ENCODE results near the gene MGST3. TPM values are rescaled to one million over a fixed set of nuclear protein-coding genes. Genes with fewer than 3 reads are reported as not detected.
A peak's percentile ranks its signal among the peaks of the same experiment; 100 is the strongest.

MGST3 gene
- total and polyA plus RNA-seq, 2 donors (not counting 1 experiment from before 2014, with no cell fraction given), result 35.6 to 41.7 TPM

DNA sequence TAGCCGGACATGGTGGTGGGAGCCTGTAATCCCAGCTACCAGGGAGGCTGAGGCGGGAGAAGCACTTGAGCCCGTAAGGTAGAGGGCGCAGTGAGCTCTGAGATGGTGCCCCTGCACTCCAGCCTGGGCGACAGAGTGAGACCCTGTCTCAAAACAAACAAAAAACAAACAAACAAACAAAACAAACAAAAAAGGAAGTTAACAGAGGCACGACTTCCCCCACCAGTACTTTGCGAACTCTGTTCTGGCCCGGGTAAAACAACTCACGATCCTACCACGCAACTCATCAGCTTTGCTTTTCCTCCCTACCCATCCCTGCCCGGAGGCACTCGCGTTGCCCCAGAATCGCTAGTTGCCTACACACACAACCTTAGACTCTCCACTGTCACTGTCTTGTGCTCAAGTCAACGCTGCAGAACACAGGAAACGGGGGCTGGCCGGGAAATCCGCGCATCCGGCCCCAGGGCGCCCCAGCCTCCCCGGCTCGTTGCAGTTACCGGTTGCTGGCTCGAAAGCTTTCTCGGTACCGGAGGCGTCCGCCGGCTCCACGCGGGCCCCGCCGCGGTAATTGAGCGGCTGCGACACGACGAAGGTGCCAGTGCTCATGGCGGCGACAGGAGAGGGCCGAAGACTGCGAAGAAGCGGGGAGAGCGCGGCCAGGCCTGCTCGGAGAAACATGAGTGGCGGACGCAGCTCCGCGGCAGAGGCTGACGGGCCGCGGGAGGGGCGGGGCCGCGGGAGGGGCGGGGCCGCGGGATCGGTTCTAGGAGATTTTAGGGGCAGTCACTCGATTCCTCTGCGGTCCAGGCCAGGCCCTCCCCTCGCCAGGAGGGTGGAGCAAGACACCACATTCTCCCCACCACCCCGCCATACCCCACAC lies 67.1 kb downstream of the MGST3 start, which contains the start of gene ALDH9A1:
Gene ALDH9A1 (minus strand): TSS at position 682 of the 880 bp plus-strand sequence. CDS start 4 bp downstream, at position 678.
- peaks cover 15 to 18% of the 10 kb centered on the region in 2 donors for H3K4me1 ChIP-seq (ENCODE audit: control insufficient read depth in 2 of 2, insufficient read depth in 2 of 2, low read length in 2 of 2)
- H3K4me3 ChIP-seq (ENCODE audit: control extremely low read depth in 1 of 5, extremely low read depth in 1 of 5, insufficient read depth in 1 of 5, low read depth in 2 of 5, low read length in 4 of 5), result peak within 1 kb of the TSS; percentile 73 to 96 (median 95)
- peak within 1 kb of the TSS; percentile 92 for H3K4me3 Mint-ChIP-seq
- H2AFZ ChIP-seq (ENCODE audit: insufficient read depth, low read depth, low read length, poor library complexity, severe bottlenecking), result peak within 1 kb of the TSS; percentile 100
- no peaks in the 10 kb centered on the region for H4K20me1 ChIP-seq (ENCODE audit: control insufficient read depth, insufficient read depth, low read length, poor library complexity, severe bottlenecking)
- peaks cover 25% of the 10 kb centered on the region for H3K4me1 Mint-ChIP-seq
- POLR2A ChIA-PET, result interaction anchor here (0.8 to 1.4 kb wide), 3 partner anchors 38 to 71 kb away, joined by 3 to 4 read pairs (median 3); partner anchors contain the start of gene MGST3
- under 1% methylated on average over 65 of the region's 65 CpGs for WGBS (ENCODE audit: insufficient coverage)
- H3K27me3 ChIP-seq (replicated peaks in 1 of 4; ENCODE audit: control extremely low read depth in 1 of 4, control insufficient read depth in 3 of 4, insufficient read depth in 4 of 4, low read length in 3 of 4), result peaks cover 0 to 4% (median 0%) of the 10 kb centered on the region in 4 experiments
- CTCF ChIA-PET, result interaction anchor here (0.8 to 1.3 kb wide), 7 partner anchors 12 to 217 kb away, joined by 3 to 8 read pairs (median 4); partner anchors contain the start of genes TMCO1 and UCK2
- H3K27ac ChIP-seq (ENCODE audit: low read length in 2 of 2), result peak within 1 kb of the TSS; percentile 90 to 92
- peaks cover 0 to 3% of the 10 kb centered on the region in 2 experiments for H3K36me3 ChIP-seq (replicated peaks in 1 of 2; ENCODE audit: control extremely low read depth in 1 of 2, control insufficient read depth in 1 of 2, extremely low read depth in 1 of 2, insufficient read depth in 2 of 2, low read length in 1 of 2)
- DNase-seq (peak; percentile 89), ATAC-seq (ENCODE audit: low read depth) (peak; percentile 89)
- H3K9me3 Mint-ChIP-seq (ENCODE audit: insufficient read depth), result no peaks in the 10 kb centered on the region
- peaks cover 3% of the 10 kb centered on the region for H3K27me3 Mint-ChIP-seq
- H3K9ac ChIP-seq (ENCODE audit: low read length), result peak within 1 kb of the TSS; percentile 94
- peaks cover 55% of the 10 kb centered on the region for H3K79me2 ChIP-seq (ENCODE audit: control insufficient read depth, insufficient read depth, low read length)
- peak within 1 kb of the TSS; percentile 94 for H3K4me2 ChIP-seq (replicated peaks; ENCODE audit: low read depth, low read length, poor library complexity, severe bottlenecking)
- no peak for TF ChIP-seq EZH2 (IDR thresholded peaks at IDR 0.05; ENCODE audit: borderline replicate concordance, insufficient read depth, low read depth, low read length, poor library complexity, severe bottlenecking)
- TF ChIP-seq, protein P1, sequence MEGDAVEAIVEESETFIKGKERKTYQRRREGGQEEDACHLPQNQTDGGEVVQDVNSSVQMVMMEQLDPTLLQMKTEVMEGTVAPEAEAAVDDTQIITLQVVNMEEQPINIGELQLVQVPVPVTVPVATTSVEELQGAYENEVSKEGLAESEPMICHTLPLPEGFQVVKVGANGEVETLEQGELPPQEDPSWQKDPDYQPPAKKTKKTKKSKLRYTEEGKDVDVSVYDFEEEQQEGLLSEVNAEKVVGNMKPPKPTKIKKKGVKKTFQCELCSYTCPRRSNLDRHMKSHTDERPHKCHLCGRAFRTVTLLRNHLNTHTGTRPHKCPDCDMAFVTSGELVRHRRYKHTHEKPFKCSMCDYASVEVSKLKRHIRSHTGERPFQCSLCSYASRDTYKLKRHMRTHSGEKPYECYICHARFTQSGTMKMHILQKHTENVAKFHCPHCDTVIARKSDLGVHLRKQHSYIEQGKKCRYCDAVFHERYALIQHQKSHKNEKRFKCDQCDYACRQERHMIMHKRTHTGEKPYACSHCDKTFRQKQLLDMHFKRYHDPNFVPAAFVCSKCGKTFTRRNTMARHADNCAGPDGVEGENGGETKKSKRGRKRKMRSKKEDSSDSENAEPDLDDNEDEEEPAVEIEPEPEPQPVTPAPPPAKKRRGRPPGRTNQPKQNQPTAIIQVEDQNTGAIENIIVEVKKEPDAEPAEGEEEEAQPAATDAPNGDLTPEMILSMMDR (IDR thresholded peaks at IDR 0.05), result peak; percentile 24
- H3K27ac Mint-ChIP-seq, result peak within 1 kb of the TSS; percentile 91
- H3K9me3 ChIP-seq (ENCODE audit: control extremely low read depth in 1 of 3, control insufficient read depth in 2 of 3, insufficient read depth in 1 of 3, low read length in 2 of 3), result no peaks in the 10 kb centered on the region
- intact Hi-C loops (cut with micrococcal nuclease), result loop anchor here (1.0 to 5.0 kb wide), 6 partner anchors 67 to 305 kb away; partner anchors contain the start of genes MGST3 and TMCO1

Data from B cell (primary cell).